DOHH2 (cell line): ENCODE measurements around the gene CLEC17A.

Experiments
- CTCF ChIP-seq: fragments of 200-600 bp; sonication (generic); IDR thresholded peaks from one replicate; pipeline ENCODE4 v1.5.1; 2014; ENCODE audit warnings: antibody characterized with exemption, mild to moderate bottlenecking, low read depth, low read length; ENCODE audit not compliant: poor library complexity, severe bottlenecking
- EZH2phosphoT487 ChIP-seq: fragments of 200-600 bp; sonication (generic); IDR thresholded peaks from 2 replicates; pipeline ENCODE4 v1.6.1; 2017; ENCODE audit warnings: borderline replicate concordance, mild to moderate bottlenecking, antibody characterized with exemption, low read length, moderate library complexity, mixed read lengths

GRCh38 chr19:14649020-14649419 is 66.1 kb downstream of the CLEC17A start:
- TF ChIP-seq CTCF, result no peak
- TF ChIP-seq EZH2phosphoT487, result no peak
